ENCODE measurements around the gene ATXN7L1.

Gene ATXN7L1

GRCh38 chr7:105635197-105635596 lies 241.2 kb downstream of the ATXN7L1 start:
- TF ChIP-seq, protein P1, sequence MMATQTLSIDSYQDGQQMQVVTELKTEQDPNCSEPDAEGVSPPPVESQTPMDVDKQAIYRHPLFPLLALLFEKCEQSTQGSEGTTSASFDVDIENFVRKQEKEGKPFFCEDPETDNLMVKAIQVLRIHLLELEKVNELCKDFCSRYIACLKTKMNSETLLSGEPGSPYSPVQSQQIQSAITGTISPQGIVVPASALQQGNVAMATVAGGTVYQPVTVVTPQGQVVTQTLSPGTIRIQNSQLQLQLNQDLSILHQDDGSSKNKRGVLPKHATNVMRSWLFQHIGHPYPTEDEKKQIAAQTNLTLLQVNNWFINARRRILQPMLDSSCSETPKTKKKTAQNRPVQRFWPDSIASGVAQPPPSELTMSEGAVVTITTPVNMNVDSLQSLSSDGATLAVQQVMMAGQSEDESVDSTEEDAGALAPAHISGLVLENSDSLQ (IDR thresholded peaks at IDR 0.05): no peak
- TF ChIP-seq ZNF384 (IDR thresholded peaks at IDR 0.05): no peak
- no peak for TF ChIP-seq SP1 (IDR thresholded peaks at IDR 0.05)
- TF ChIP-seq NFRKB (IDR thresholded peaks at IDR 0.05): no peak
- TF ChIP-seq ARNT (IDR thresholded peaks at IDR 0.05): no peak
- no peak for TF ChIP-seq FOXA1 (IDR thresholded peaks at IDR 0.05)
- no peak for TF ChIP-seq ELF4 (IDR thresholded peaks at IDR 0.05)
- no peak for TF ChIP-seq LEF1 (IDR thresholded peaks at IDR 0.05; ENCODE audit: borderline replicate concordance)
- no peak for TF ChIP-seq L3MBTL2 (conservative IDR thresholded peaks at IDR 0.05)
- TF ChIP-seq HDGF (IDR thresholded peaks at IDR 0.05; ENCODE audit: borderline replicate concordance): no peak
- TF ChIP-seq TARDBP (IDR thresholded peaks at IDR 0.05): no peak
- no peak for TF ChIP-seq SUZ12 (IDR thresholded peaks at IDR 0.05)
- TF ChIP-seq FOXK2 (IDR thresholded peaks at IDR 0.05): no peak
- no peak for TF ChIP-seq FOXM1 (IDR thresholded peaks at IDR 0.05; ENCODE audit: borderline replicate concordance)
- TF ChIP-seq BHLHE40 (IDR thresholded peaks at IDR 0.05; ENCODE audit: borderline replicate concordance): no peak
- no peak for TF ChIP-seq CTBP1 (IDR thresholded peaks at IDR 0.05; ENCODE audit: borderline replicate concordance)
- DNase-seq (ENCODE audit: extremely low spot score): no peak
- CTCF ChIA-PET: interaction anchor here (0.9 kb wide), 1 partner anchor 21 kb away, joined by 3 read pairs; no protein-coding TSS in a partner anchor
- POLR2A ChIA-PET: no interaction called here

- TF ChIP-seq LEF1 (IDR thresholded peaks at IDR 0.05; ENCODE audit: borderline replicate concordance) (no peak), ZNF384 (IDR thresholded peaks at IDR 0.05) (no peak), CTBP1 (IDR thresholded peaks at IDR 0.05; ENCODE audit: borderline replicate concordance) (no peak), FOXK2 (IDR thresholded peaks at IDR 0.05) (no peak), BHLHE40 (IDR thresholded peaks at IDR 0.05; ENCODE audit: borderline replicate concordance) (no peak), SP1 (IDR thresholded peaks at IDR 0.05) (no peak), FOXA1 (IDR thresholded peaks at IDR 0.05) (no peak), FOXM1 (IDR thresholded peaks at IDR 0.05; ENCODE audit: borderline replicate concordance) (no peak), ELF4 (IDR thresholded peaks at IDR 0.05) (no peak), NFRKB (IDR thresholded peaks at IDR 0.05) (no peak), ARNT (IDR thresholded peaks at IDR 0.05) (no peak), SUZ12 (IDR thresholded peaks at IDR 0.05) (no peak), HDGF (IDR thresholded peaks at IDR 0.05; ENCODE audit: borderline replicate concordance) (no peak), TARDBP (IDR thresholded peaks at IDR 0.05) (no peak), L3MBTL2 (conservative IDR thresholded peaks at IDR 0.05) (no peak)
- TF ChIP-seq, protein P1 (IDR thresholded peaks at IDR 0.05): no peak
- ChIA-PET POLR2A (no interaction called here), CTCF (no interaction called here)
- DNase-seq (ENCODE audit: extremely low spot score): no peak
Observed at GRCh38 chr7:105625986-105626385, 250.4 kb downstream of the ATXN7L1 start.

GRCh38 chr7:105623906-105624305 lies 252.5 kb downstream of the ATXN7L1 start:
- CTCF ChIA-PET: no interaction called here

DNA sequence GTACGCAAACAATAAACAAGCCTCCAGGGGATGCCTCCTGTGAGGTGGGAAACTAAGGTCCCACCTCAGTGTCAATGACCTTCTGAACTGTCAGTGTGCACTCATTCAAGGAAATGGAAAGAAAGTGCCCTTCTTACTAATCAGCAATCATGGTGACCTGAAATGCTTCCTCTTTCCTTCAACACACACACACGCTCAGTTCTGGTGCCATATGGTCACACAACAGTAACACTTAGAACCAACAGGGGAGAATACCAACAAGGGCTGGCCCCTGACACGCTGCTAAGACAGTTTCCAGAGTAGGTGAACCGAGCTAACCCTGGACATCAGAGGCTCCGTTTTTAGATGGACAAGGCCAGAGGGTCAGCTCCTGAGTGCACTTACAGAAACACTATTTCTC lies 253.0 kb downstream of the ATXN7L1 start:
- CTCF ChIA-PET: no interaction called here
- no peak for TF ChIP-seq NFRKB (IDR thresholded peaks at IDR 0.05)
- no peak for TF ChIP-seq L3MBTL2 (conservative IDR thresholded peaks at IDR 0.05)
- no peak for TF ChIP-seq SUZ12 (IDR thresholded peaks at IDR 0.05)
- no peak for TF ChIP-seq HDGF (IDR thresholded peaks at IDR 0.05; ENCODE audit: borderline replicate concordance)
- TF ChIP-seq FOXA1 (IDR thresholded peaks at IDR 0.05): no peak
- TF ChIP-seq ELF4 (IDR thresholded peaks at IDR 0.05): no peak
- TF ChIP-seq FOXM1 (IDR thresholded peaks at IDR 0.05; ENCODE audit: borderline replicate concordance): no peak
- no peak for TF ChIP-seq FOXK2 (IDR thresholded peaks at IDR 0.05)
- TF ChIP-seq CTBP1 (IDR thresholded peaks at IDR 0.05; ENCODE audit: borderline replicate concordance): no peak
- no peak for TF ChIP-seq ARNT (IDR thresholded peaks at IDR 0.05)
- TF ChIP-seq, protein P1 (IDR thresholded peaks at IDR 0.05): no peak
- no peak for TF ChIP-seq SP1 (IDR thresholded peaks at IDR 0.05)
- TF ChIP-seq ZNF384 (IDR thresholded peaks at IDR 0.05): no peak
- no peak for TF ChIP-seq LEF1 (IDR thresholded peaks at IDR 0.05; ENCODE audit: borderline replicate concordance)
- DNase-seq (ENCODE audit: extremely low spot score): no peak
- POLR2A ChIA-PET: no interaction called here

More at GRCh38 chr7:105623906-105624305, 252.5 kb downstream of the ATXN7L1 start:
- no peak for DNase-seq (ENCODE audit: extremely low spot score)
- POLR2A ChIA-PET: no interaction called here
- TF ChIP-seq ELF4 (IDR thresholded peaks at IDR 0.05): no peak
- TF ChIP-seq SUZ12 (IDR thresholded peaks at IDR 0.05): no peak
- no peak for TF ChIP-seq HDGF (IDR thresholded peaks at IDR 0.05; ENCODE audit: borderline replicate concordance)
- no peak for TF ChIP-seq CTBP1 (IDR thresholded peaks at IDR 0.05; ENCODE audit: borderline replicate concordance)
- no peak for TF ChIP-seq SP1 (IDR thresholded peaks at IDR 0.05)
- TF ChIP-seq ZNF384 (IDR thresholded peaks at IDR 0.05): no peak
- no peak for TF ChIP-seq NFRKB (IDR thresholded peaks at IDR 0.05)
- no peak for TF ChIP-seq FOXA1 (IDR thresholded peaks at IDR 0.05)

- TF ChIP-seq BHLHE40 (IDR thresholded peaks at IDR 0.05; ENCODE audit: borderline replicate concordance): no peak
- TF ChIP-seq TARDBP (IDR thresholded peaks at IDR 0.05): no peak
- no peak for TF ChIP-seq FOXK2 (IDR thresholded peaks at IDR 0.05)
- no peak for TF ChIP-seq NFRKB (IDR thresholded peaks at IDR 0.05)
- TF ChIP-seq SUZ12 (IDR thresholded peaks at IDR 0.05): no peak
- no peak for TF ChIP-seq LEF1 (IDR thresholded peaks at IDR 0.05; ENCODE audit: borderline replicate concordance)
- TF ChIP-seq L3MBTL2 (conservative IDR thresholded peaks at IDR 0.05): no peak
- no peak for TF ChIP-seq SP1 (IDR thresholded peaks at IDR 0.05)
- TF ChIP-seq ELF4 (IDR thresholded peaks at IDR 0.05): no peak
- TF ChIP-seq CTBP1 (IDR thresholded peaks at IDR 0.05; ENCODE audit: borderline replicate concordance): no peak
- TF ChIP-seq ARNT (IDR thresholded peaks at IDR 0.05): no peak
- no peak for TF ChIP-seq FOXA1 (IDR thresholded peaks at IDR 0.05)
- no peak for DNase-seq (ENCODE audit: extremely low spot score)
- ChIA-PET CTCF (no interaction called here), POLR2A (no interaction called here)
Observed at GRCh38 chr7:105622106-105622731, 254.2 kb downstream of the ATXN7L1 start.

DNA sequence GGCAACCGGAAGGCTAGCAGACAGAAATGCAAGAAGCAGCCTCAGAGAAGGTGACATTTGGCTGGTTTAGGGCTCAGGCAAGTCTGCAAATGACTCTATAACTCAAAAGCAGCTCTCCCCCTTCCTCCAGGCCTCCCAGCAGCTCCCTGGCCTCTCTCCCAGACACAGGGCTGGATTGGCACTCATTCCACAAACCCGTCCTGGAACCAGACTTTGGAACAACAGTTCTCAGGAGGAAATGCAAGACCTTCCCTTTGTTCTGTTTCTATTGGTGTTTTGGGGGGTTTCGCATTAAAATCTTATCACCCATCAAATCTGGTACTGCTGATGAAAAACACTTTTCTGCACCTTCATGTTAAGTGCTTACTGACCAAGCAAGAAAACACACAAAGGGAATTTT lies 254.8 kb downstream of the ATXN7L1 start:
- CTCF ChIA-PET: no interaction called here
- TF ChIP-seq NFRKB (IDR thresholded peaks at IDR 0.05) (no peak), ARNT (IDR thresholded peaks at IDR 0.05) (no peak), FOXM1 (IDR thresholded peaks at IDR 0.05; ENCODE audit: borderline replicate concordance) (no peak), L3MBTL2 (conservative IDR thresholded peaks at IDR 0.05) (no peak), HDGF (IDR thresholded peaks at IDR 0.05; ENCODE audit: borderline replicate concordance) (no peak), SP1 (IDR thresholded peaks at IDR 0.05) (no peak), LEF1 (IDR thresholded peaks at IDR 0.05; ENCODE audit: borderline replicate concordance) (no peak), SUZ12 (IDR thresholded peaks at IDR 0.05) (no peak), CTBP1 (IDR thresholded peaks at IDR 0.05; ENCODE audit: borderline replicate concordance) (no peak)
- no peak for DNase-seq (ENCODE audit: extremely low spot score)

More for the DNA sequence above, 254.8 kb downstream of the ATXN7L1 start:
- POLR2A ChIA-PET: no interaction called here

Measured in HEK293T (cell line).